Stimulated activated CD4-positive, alpha-beta T cell treated with anti-CD3 and anti-CD28 coated beads, Interleukin-1b, Interleukin-23, amount 100 ng/mL, for 48 hours (primary cell): ENCODE measurements around the gene SYT13.

Source experiments
- DNase-seq: peaks from one replicate; pipeline ENCODE4 v3.0.0-alpha.2; 2020

The SYT13 gene

DNA sequence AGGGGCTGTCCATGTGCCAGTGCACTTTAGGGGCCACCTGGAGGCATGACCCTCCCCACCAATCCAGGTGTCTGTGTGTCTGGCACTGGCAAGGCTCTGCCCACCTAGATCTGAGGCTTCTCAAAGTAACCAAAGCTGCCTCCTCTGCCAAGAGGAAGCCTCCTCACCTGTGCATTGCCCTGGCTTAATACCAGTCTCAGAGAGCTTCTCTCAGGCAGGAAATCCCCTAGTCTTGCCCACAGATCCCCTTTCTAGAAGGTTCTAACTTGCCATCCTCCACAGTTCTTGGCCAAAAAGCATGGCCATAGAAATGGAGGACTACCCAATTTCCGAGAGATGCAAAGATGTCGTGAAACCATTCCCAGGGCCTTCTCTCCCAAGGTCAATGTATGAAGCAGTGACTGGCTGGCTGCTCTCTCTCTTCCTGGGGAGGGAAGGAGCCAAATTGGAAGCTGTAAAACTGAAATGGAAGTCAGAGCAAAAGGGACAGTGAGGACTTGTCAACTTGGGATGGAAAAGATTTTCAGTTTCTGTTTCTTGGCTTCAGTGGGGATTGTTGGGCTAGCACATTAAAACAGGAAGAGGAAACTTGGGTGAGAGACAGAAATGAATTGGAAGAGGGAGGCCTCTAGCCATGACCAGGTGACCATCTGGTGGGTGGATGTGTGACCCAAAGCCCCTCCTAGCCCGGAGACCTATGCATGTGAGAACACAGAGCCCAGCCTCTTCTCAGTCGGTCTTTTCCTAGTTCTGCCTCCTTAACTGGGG is 70.9 kb downstream of the SYT13 start:
- DNase-seq: no peak

DNA sequence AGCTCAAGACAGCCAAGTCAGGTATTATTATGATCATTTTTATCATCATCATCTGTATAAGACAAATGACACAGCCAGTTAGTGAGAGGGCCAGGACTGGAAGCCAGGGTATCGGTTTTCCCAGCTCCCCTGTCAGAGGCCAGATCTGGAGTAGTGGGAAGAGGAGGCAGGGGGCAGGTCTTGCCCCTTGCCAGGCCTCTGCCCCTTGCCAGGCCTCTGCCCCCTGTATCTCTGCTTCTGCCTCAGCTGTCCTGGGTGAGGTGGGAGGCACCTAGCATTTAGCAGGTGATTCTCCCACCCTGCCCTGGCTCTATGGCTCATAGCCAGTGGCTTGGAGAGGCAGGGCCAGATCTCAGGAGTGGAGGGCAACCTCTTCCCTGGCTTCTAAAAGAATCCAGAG is 72.4 kb downstream of the SYT13 start:
- no peak for DNase-seq

DNA sequence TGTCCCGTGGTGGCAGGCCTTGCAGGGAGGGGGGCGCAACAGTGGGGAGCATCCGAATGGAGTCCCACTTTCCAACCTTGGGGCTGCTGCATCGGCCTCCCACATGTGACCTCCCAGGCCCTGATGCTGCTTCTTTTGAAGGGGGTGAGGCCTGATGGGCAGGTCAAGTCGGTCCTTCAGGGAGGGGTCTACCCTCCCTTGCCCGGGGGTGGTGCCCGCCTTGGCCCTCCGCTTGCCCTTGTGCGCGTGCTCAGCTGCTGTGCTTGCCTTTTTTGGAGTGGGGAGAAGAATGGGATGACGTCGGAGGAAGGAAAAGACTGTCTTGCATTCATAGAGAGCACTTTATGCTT is 72.8 kb downstream of the SYT13 start:
- DNase-seq: no peak

DNA sequence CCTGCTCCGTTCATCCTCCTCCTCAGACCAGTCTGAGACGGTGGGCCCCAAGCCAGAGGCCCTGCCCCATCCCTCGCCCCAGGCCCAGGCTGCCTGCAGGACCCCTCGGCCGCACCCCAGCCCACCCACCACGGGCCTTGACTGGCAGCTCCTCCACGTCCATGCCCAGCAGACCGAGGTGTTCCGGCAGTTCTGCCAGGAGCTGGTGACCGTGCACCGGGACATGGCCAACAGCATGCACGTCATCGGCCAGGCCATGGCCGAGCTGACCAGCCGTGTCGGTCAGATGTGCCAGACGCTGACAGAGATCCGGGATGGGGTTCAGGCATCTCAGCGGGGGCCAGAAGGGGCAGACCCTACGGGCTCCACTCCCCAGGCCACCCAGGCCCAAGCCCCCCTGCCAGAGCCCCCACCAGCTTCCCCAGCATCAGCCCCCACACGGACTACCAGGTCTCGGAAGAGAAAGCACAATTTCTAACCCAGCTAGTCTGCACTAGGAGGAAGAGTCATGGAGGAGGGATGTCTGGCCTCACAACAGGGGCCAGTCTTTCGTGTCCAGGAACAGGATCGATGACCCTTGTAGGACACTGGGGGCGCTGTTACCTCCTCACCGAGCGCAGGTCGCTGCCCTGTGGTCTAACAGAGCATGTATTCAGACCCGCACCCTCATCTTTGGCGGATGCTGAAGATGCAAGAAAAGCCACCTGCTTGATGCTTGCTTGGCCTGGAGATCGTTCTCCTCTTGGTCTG is 73.4 kb downstream of the SYT13 start:
- DNase-seq: no peak

DNA sequence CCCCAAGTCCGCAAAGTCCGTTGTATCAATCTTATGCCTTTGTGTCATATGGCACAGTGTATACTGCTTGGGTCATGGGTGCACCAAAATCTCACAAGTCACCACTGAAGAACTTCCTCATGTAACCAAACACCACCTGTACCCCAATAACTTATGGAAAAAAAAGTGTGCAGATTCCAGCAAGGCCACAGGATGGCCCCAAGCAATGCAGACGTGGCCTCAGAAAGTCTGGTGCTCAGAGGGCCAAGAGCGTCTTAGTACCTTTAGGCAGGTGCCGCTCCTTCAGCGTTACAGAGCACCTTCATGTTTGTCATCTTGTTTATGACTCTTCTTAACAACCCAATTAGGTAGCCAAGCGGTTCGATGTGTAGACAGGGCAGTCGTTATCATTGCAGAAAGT is 74.4 kb downstream of the SYT13 start:
- DNase-seq: no peak

DNA sequence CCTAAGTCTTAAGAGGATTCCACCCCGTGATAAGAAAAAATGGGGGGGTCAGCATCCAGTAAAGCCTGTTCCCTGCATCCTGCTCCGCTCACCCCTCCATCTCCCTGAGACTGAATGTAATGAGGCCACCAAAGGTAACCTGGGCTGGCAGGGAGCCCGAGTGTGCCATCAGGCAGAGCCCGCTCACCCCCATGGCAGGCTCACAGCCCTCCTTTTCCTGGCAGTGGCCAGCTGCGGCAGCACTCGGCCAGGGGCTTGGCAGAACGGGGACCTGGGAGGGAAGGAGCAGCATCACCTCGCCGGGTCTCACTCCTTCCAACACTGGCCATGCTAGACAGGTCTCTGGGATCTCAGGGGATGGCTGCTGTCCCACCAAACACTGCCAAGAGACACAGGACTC is 75.3 kb downstream of the SYT13 start:
- DNase-seq: no peak

DNA sequence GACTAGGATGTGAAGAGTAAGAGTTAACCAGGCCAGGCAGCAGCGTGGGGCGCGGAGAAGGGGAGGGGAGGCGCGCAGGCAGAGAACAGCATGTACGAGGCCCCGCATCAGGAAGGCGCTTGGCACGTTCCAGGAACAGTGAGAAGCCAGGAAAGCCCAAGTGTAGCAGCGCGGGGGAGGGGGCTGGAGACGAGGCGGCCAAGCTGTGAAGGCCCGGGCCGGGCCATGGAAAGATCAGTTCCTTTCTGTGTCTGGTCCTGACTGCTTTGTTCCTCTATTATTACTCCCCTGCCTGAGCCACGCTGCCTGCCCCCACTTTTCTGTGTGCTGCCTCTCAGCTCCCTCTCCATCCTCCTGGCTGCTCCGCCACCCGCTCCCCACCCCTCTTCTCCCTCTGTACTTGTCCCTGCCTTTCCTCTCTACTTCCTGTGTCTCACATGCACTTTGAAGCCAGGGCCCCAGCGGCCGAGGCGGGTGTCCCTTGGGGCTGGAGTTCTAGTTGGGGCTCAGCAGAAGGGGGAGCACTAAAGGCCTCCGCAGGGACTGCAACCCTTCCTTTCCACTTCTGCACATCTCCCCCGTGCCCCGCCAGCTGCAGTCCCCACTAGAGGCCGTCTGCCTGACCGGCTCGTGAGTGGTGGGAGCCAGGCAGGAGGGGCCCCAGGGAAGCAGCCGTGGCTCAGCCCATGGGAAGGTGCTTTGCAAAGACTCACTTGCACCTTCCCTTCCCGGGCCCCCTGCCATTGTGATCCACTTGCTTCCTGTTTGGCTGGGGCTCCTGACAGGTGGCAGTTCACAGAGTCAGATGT is 76.0 kb downstream of the SYT13 start:
- no peak for DNase-seq

DNA sequence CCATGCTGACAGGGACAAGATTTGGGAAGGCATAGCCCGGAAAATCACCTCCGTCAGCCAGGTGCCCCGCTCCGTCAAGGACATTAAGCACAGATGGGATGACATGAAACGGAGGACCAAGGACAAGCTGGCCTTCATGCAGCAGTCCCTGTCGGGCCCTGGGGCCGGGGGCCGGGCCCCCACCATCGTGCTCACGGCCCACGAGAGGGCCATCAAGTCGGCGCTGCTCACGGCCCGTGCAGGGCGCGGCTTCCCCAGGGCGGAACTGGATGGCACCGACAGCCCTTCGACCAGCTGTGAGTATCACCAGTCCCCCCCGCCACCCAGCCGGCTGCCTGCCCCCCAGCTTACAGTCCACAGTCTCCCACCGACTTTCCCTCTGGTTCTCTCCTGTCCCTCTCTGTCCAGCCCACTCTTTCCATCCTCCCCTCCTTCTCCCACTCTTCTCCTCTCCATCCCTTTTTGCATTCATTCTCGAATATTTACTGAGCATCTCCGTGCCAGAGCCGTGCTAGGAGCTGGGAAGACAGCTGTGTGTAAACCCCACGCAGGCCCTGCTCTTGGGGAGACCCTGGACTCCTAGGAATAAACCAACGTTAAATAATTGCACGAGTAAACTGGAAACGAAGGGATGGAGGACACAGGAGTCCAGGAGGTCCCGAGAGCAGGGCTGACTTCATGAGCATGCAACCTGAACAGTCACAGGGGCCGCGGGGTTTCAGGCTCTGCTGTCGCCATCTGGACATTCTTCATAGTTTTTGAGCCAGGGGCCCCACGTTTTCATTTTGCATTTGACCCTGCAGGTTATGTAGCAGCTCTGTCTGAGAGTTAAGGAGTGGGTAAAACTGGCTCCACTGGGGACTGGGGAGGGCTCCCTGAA is 76.9 kb downstream of the SYT13 start:
- DNase-seq: no peak

DNA sequence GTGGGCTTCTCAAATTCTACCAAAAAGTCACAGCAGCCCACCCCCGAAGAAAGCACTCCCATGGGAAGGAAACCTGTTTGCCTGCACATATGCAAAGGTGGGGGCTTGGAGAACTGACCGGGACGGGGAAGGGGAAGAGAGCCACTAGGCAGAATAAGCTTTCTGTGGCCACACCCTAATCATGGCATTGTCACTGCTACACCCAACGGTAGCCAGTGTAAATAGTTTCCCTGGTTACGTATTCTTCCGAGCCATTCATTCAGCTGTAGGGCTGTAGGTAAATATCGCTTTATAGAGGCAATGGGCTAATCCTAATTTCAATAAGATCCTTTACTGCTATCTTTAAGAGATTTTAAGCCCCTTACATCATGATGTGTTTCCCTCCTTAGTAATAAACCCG is 78.0 kb downstream of the SYT13 start:
- no peak for DNase-seq

DNA sequence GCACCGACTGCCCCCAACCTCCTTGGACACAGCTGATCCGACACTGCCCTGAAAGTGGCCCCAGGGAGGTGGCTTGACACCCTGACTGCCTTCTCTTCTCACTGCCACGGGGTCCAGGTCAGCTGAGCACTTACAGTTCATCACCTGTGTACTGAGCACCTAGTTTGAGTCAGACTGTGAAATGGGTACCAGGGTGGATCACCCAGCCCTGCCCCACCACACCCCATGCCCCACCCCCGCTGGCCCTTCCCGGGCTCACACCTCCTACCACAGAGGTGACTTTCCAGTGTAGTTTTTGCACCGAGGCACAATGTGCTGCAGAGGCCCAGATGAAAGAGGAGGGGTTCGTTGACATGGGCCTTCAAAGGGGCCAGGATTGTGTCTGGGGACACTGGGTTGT is 80.2 kb downstream of the SYT13 start:
- DNase-seq: no peak

DNA sequence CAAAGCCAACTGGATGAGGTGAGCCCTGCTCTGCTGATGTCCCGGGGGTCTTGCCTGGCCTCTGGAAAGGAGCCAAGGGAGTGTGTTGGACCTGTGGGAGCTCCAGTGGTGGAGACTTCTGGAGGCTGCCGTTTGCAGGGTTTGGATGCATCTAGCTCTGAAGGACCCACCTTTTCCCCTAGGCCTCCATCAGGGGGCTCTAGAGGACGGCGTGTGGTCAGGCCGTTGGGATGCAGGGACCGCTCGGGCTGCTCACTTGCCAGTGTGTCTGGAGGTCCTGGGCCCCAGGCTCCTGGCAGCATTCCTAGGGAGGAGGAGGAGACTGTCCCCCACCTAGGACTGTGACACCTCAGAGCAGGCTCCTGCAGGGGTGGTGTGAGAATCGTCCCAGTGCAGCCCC is 81.4 kb downstream of the SYT13 start:
- no peak for DNase-seq

DNA sequence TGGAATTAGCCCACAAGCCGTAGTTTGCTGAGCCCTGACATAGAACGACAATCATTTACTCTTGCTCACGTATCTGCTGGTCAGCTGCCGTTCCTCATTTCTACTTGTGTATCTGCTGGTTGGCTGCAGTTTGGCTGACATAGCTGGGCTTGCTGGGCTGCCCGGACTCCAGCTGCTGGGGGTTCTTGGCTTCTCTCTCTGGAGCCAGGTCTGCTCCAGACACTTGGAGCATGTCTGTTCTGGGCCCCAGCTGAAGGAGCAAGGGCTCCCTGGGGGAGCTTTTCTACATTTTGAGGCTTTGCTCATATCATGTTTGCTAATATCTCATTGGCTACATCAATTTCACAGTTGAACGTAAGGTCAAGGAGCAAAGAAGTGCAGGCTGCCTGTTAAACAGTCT is 92.4 kb downstream of the SYT13 start:
- no peak for DNase-seq
